Lower lobe of right lung (tissue), 2 donors: ENCODE measurements around the gene MIER3. TPM values are rescaled to one million over a fixed set of nuclear protein-coding genes. Genes with fewer than 3 reads are reported as not detected.

Experiments used
- ATAC-seq, 2 donors: fragments of 200-7000 bp; cut with Tn5 transposase; one replicate each; pipeline ENCODE4 v1.9.1; 2020 to 2022; ENCODE audit warnings: mild to moderate bottlenecking in 2 of 2, moderate library complexity in 2 of 2
- DNase-seq: peaks from one replicate; pipeline ENCODE4 v3.0.0-alpha.2; 2020
- H3K27ac ChIP-seq: fragments of 200-600 bp; one replicate; pipeline ENCODE4 v1.8.0; 2022
- H3K27me3 ChIP-seq: fragments of 200-600 bp; one replicate; pipeline ENCODE4 v1.8.0; 2022; ENCODE audit warnings: low read depth
- H3K36me3 ChIP-seq: fragments of 200-600 bp; one replicate; pipeline ENCODE4 v1.8.0; 2022; ENCODE audit warnings: mild to moderate bottlenecking
- H3K4me1 ChIP-seq: fragments of 200-600 bp; one replicate; pipeline ENCODE4 v1.8.0; 2022
- H3K4me3 ChIP-seq: fragments of 200-600 bp; one replicate; pipeline ENCODE4 v1.8.0; 2022; ENCODE audit warnings: mild to moderate bottlenecking
- H3K9me3 ChIP-seq: fragments of 200-600 bp; one replicate; pipeline ENCODE4 v1.8.0; 2022
- CTCF ChIP-seq: fragments of 200-600 bp; IDR thresholded peaks from one replicate; pipeline ENCODE4 v1.8.0; 2022; ENCODE audit warnings: antibody characterized with exemption, mild to moderate bottlenecking
- intact Hi-C: fragments of 100-400 bp; cut with DNase I; formaldehyde crosslinking; loops from one replicate; pipeline ENCODE4 v1.11.0; 2022
- total RNA-seq: library from RNA; stranded (reverse); fragmentation: NEBNext Ultra II Directional; extraction: Animal tissue kit (Norgen Biotek cat#: 25700); gene quantifications from one replicate; pipeline ENCODE4 v1.2.1, GENCODE V29; 2021
- donor health status: DM: no; HTN: yes; CAD: no; lungs with severe emphysema.

Gene MIER3
- total RNA-seq, 1 donor from 2014 or later = 20.1 TPM

- Histone ChIP-seq H3K36me3 (peaks cover 61% of the 10 kb centered on the region), H3K4me1 (peaks cover 12% of the 10 kb centered on the region), H3K4me3 (no peak overlapping the region), H3K9me3 (no peaks in the 10 kb centered on the region), H3K27ac (no peak overlapping the region), H3K27me3 (no peaks in the 10 kb centered on the region)
- intact Hi-C loops = no loop called here
- ATAC-seq (no peak), DNase-seq (no peak)
- no peak for TF ChIP-seq CTCF
Observed at GRCh38 chr5:56947052-56947451, 4.9 kb downstream of the MIER3 start.

GRCh38 chr5:56941981-56942380, 9.9 kb downstream of the MIER3 start:
- TF ChIP-seq CTCF = no peak
- Histone ChIP-seq H3K4me1 (no peaks in the 10 kb centered on the region), H3K4me3 (no peak overlapping the region), H3K27me3 (no peaks in the 10 kb centered on the region), H3K36me3 (peaks cover 98% of the 10 kb centered on the region), H3K27ac (no peak overlapping the region), H3K9me3 (no peaks in the 10 kb centered on the region)
- ATAC-seq (no peak), DNase-seq (no peak)
- intact Hi-C loops = no loop called here

- TF ChIP-seq CTCF = no peak
- Histone ChIP-seq H3K4me3 (no peak overlapping the region), H3K4me1 (no peaks in the 10 kb centered on the region), H3K36me3 (peaks cover 98% of the 10 kb centered on the region), H3K9me3 (no peaks in the 10 kb centered on the region), H3K27me3 (no peaks in the 10 kb centered on the region), H3K27ac (no peak overlapping the region)
- ATAC-seq = no peak
- DNase-seq = no peak
- intact Hi-C loops = no loop called here
Observed at GRCh38 chr5:56938858-56939257, 13.1 kb downstream of the MIER3 start.

GRCh38 chr5:56934325-56934724, 17.6 kb downstream of the MIER3 start:
- DNase-seq = no peak
- H3K27me3 ChIP-seq = no peaks in the 10 kb centered on the region
- no peaks in the 10 kb centered on the region for H3K4me1 ChIP-seq
- intact Hi-C loops = no loop called here
- no peaks in the 10 kb centered on the region for H3K9me3 ChIP-seq
- no peak for TF ChIP-seq CTCF
- ATAC-seq = no peak
- H3K27ac ChIP-seq = no peak overlapping the region
- peaks cover 99% of the 10 kb centered on the region for H3K36me3 ChIP-seq
- H3K4me3 ChIP-seq = no peak overlapping the region

- ATAC-seq = no peak
- Histone ChIP-seq H3K27ac (no peak overlapping the region), H3K27me3 (no peaks in the 10 kb centered on the region), H3K9me3 (no peaks in the 10 kb centered on the region), H3K4me3 (no peak overlapping the region), H3K36me3 (peaks cover 69% of the 10 kb centered on the region), H3K4me1 (no peaks in the 10 kb centered on the region)
- DNase-seq = no peak
- intact Hi-C loops = no loop called here
- no peak for TF ChIP-seq CTCF
Observed at GRCh38 chr5:56922922-56923321, 29.0 kb downstream of the MIER3 start.
